ENCODE measurements around the gene HERPUD1.
A peak's percentile ranks its signal among the peaks of the same experiment; 100 is the strongest.
"Not testable (repeated sequence)": the region's sequence is repeated elsewhere in the genome, so short reads cannot be mapped to it uniquely, and the experiment has no call there.

The HERPUD1 gene

GRCh38 chr16:56911771-56912571, 20.0 kb upstream of the HERPUD1 start:
- DNase-seq: no peak

- DNase-seq: no peak
Observed at GRCh38 chr16:56912746-56913708, 18.9 kb upstream of the HERPUD1 start.

- no peak for DNase-seq
Observed at GRCh38 chr16:56914896-56915295, 17.0 kb upstream of the HERPUD1 start.

GRCh38 chr16:56915336-56916119, 16.4 kb upstream of the HERPUD1 start:
- no peak for DNase-seq

GRCh38 chr16:56916571-56917403, 15.2 kb upstream of the HERPUD1 start:
- DNase-seq: no peak

GRCh38 chr16:56918467-56919012, 13.4 kb upstream of the HERPUD1 start:
- no peak for DNase-seq

- DNase-seq: no peak
Observed at GRCh38 chr16:56919099-56919800, 12.7 kb upstream of the HERPUD1 start.

GRCh38 chr16:56921571-56921970, 10.4 kb upstream of the HERPUD1 start:
- no peak for DNase-seq

- no peak for DNase-seq
Observed at GRCh38 chr16:56923481-56924091, 8.4 kb upstream of the HERPUD1 start.

GRCh38 chr16:56927471-56927870, 4.5 kb upstream of the HERPUD1 start:
- no peak for DNase-seq

GRCh38 chr16:56929639-56930038, 2.3 kb upstream of the HERPUD1 start:
- DNase-seq: no peak

- no peak for DNase-seq
Observed at GRCh38 chr16:56930486-56931270, 1.3 kb upstream of the HERPUD1 start.

- DNase-seq: no peak
Observed at GRCh38 chr16:56931271-56931891, 561 bp upstream of the HERPUD1 start.

GRCh38 chr16:56932721-56933619, 1.0 kb downstream of the HERPUD1 start:
- peak; percentile 46 for DNase-seq

- no peak for DNase-seq
Observed at GRCh38 chr16:56933828-56934598, 2.1 kb downstream of the HERPUD1 start.

- not testable (repeated sequence) for DNase-seq
Observed at GRCh38 chr16:56934599-56935145, 2.7 kb downstream of the HERPUD1 start.

- DNase-seq: no peak
Observed at GRCh38 chr16:56935201-56935600, 3.3 kb downstream of the HERPUD1 start.
